K562 (cell line): Measurements from ENCODE around the gene PTPRZ1. TPM values are rescaled to one million over a fixed set of nuclear protein-coding genes. Genes with fewer than 3 reads are reported as not detected.

Experiments
- ATAC-seq: fragments of 200-7000 bp; cut with Tn5 transposase; 3 replicates; pipeline ENCODE4 v1.9.1; 2020; ENCODE audit warnings: moderate library complexity
- BruUV-seq: library from RNA; stranded (reverse); fragments of 400-500 nt; replicated peaks from 2 replicates; lab custom pipeline; 2021; lab: Mats Ljungman, UMichigan
- CTCF ChIA-PET: fragments of 300-600 bp; formaldehyde crosslinking; extraction: SDS; loops from one replicate; lab custom pipeline; 2021; ENCODE audit warnings: low intra/inter-chr PET ratio; lab: Yijun Ruan, JAX
- POLR2A ChIA-PET: fragments of 300-600, 350-650 bp; sonication (Branson Sonifier 250); formaldehyde crosslinking; extraction: SDS; loops from one replicate; lab custom pipeline; 2021; ENCODE audit warnings: antibody characterized with exemption, inconsistent platforms; lab: Yijun Ruan, JAX
- DNase-seq, 4 experiments: peaks; one replicate each; pipeline versions ENCODE4 v3.0.0 to v3.0.0-alpha.2; 2011 to 2018; ENCODE audit warnings: low spot score in 3 of 4, mixed read lengths in 3 of 4; ENCODE audit errors: extremely low read depth in 1 of 4
- FAIRE-seq: peaks from 2 replicates; lab custom pipeline; 2011; peaks lifted over from hg19 to GRCh38; lab: Jason Lieb, UNC
- H2AFZ ChIP-seq: 2 replicates; pipeline ENCODE4 v1.6.0; 2011; ENCODE audit warnings: low read depth, low read length, control low read depth, inconsistent platforms
- H3K27ac ChIP-seq: fragments of 200-600 bp; 3 replicates; pipeline ENCODE4 v1.8.0; 2011; ENCODE audit warnings: low read depth, mild to moderate bottlenecking, control low read depth, inconsistent platforms, low read length, moderate library complexity, mixed read lengths; ENCODE audit errors: extremely low read depth
- H3K27me3 ChIP-seq, 2 experiments: fragments of 300-600 bp in 1 of 2; 2 replicates in 1 of 2; 3 replicates in 1 of 2; pipeline versions ENCODE4 v1.6.0 to v1.8.0; 2011; ENCODE audit warnings: inconsistent platforms in 2 of 2, low read length in 2 of 2, mild to moderate bottlenecking in 1 of 2, mixed read lengths in 1 of 2, moderate library complexity in 1 of 2; ENCODE audit not compliant: control insufficient read depth in 2 of 2, insufficient read depth in 2 of 2
- H3K36me3 ChIP-seq: fragments of 300-600 bp; 3 replicates; pipeline ENCODE4 v1.8.0; 2011; ENCODE audit warnings: mild to moderate bottlenecking, low read length, inconsistent platforms; ENCODE audit not compliant: control insufficient read depth, insufficient read depth
- H3K4me1 ChIP-seq, 2 experiments: fragments of 200-600 bp in 1 of 2; replicated peaks in 1 of 2; 2 replicates in 1 of 2; 3 replicates in 1 of 2; pipeline versions ENCODE4 v1.5.1 to v1.8.0; 2011; ENCODE audit warnings: inconsistent platforms in 2 of 2, low read length in 2 of 2, mild to moderate bottlenecking in 1 of 2, mixed read lengths in 1 of 2, moderate library complexity in 1 of 2; ENCODE audit not compliant: control insufficient read depth in 2 of 2, insufficient read depth in 2 of 2
- H3K4me2 ChIP-seq: 2 replicates; pipeline ENCODE4 v1.6.1; 2011; ENCODE audit warnings: low read length, control low read depth, inconsistent platforms, mixed read lengths; ENCODE audit not compliant: insufficient read depth
- H3K4me3 ChIP-seq: fragments of 200-600 bp; sonication (generic), shearing (Covaris generic); 2 replicates; pipeline ENCODE4 v1.5.1; 2016; ENCODE audit warnings: control low read depth, inconsistent platforms
- H3K79me2 ChIP-seq: fragments of 200-600 bp; 3 replicates; pipeline ENCODE4 v1.8.0; 2011; ENCODE audit warnings: low read length, inconsistent platforms; ENCODE audit not compliant: control insufficient read depth, insufficient read depth
- H3K9ac ChIP-seq, 2 experiments: 2 replicates each; pipeline versions ENCODE4 v1.6.0 to v1.6.1; 2011; ENCODE audit warnings: low read depth in 2 of 2, low read length in 2 of 2, control low read depth in 1 of 2, inconsistent platforms in 1 of 2, mild to moderate bottlenecking in 1 of 2, mixed read lengths in 1 of 2; ENCODE audit not compliant: insufficient read depth in 1 of 2
- H3K9me1 ChIP-seq: one replicate; pipeline ENCODE4 v1.6.0; 2011; ENCODE audit warnings: inconsistent platforms, mild to moderate bottlenecking, low read length, moderate library complexity; ENCODE audit not compliant: control insufficient read depth, insufficient read depth
- H3K9me3 ChIP-seq: replicated peaks from 2 replicates; pipeline ENCODE4 v1.5.1; 2011; ENCODE audit warnings: low read depth, low read length, inconsistent platforms; ENCODE audit not compliant: control insufficient read depth, insufficient read depth
- H4K20me1 ChIP-seq: replicated peaks from 2 replicates; pipeline ENCODE4 v1.6.1; 2011; ENCODE audit warnings: low read length, inconsistent platforms, mixed read lengths; ENCODE audit not compliant: control insufficient read depth, insufficient read depth
- CHAMP1 ChIP-seq: fragments of 450-650 bp; IDR thresholded peaks from 2 replicates; pipeline ENCODE4 v1.6.1; 2016; ENCODE audit warnings: mild to moderate bottlenecking
- MYC ChIP-seq, 2 experiments: fragments of 250-450 bp in 1 of 2; sonication (Bioruptor Pico) in 1 of 2; IDR thresholded peaks; 2 replicates each; pipeline versions ENCODE4 v1.5.1 to v1.6.1; 2012 to 2021; ENCODE audit warnings: low read depth in 2 of 2, borderline replicate concordance in 1 of 2, improper control_type of control experiment in 1 of 2, low read length in 1 of 2, mild to moderate bottlenecking in 1 of 2, moderate library complexity in 1 of 2
- SMAD4 ChIP-seq: fragments of 250-450 bp; sonication (Bioruptor Pico); conservative IDR thresholded peaks from 2 replicates; pipeline ENCODE4 v1.8.0; 2021; ENCODE audit warnings: inconsistent platforms, mild to moderate bottlenecking, moderate library complexity
- STAT6 ChIP-seq: sonication (generic); formaldehyde crosslinking; IDR thresholded peaks from 2 replicates; pipeline ENCODE4 v1.8.1; 2023; ENCODE audit warnings: mild to moderate bottlenecking, missing genetic modification reagents
- ZC3H8 ChIP-seq: fragments of 450-650 bp; IDR thresholded peaks from 2 replicates; pipeline ENCODE4 v1.6.1; 2017
- ZNF280B ChIP-seq: fragments of 250-450 bp; sonication (Bioruptor Pico); IDR thresholded peaks from 2 replicates; pipeline ENCODE4 v1.5.1; 2021; ENCODE audit warnings: mild to moderate bottlenecking
- ZNF583 ChIP-seq: fragments of 250-450 bp; sonication (Bioruptor Pico); IDR thresholded peaks from 2 replicates; pipeline ENCODE4 v1.4.0; 2020
- WGBS: fragments of 100-300 bp; shearing (Covaris generic); methylation state at CpG from one replicate; pipeline ENCODE4 v1.1.6; 2016; ENCODE audit warnings: low coverage, mixed read lengths; ENCODE audit not compliant: insufficient coverage; ENCODE audit errors: missing lambda C conversion rate; 5-methylcytosine and 5-hydroxymethylcytosine counted together
- in situ Hi-C: fragments of 300-500 bp; cut with MboI; formaldehyde crosslinking; loops from 4 replicates; pipeline ENCODE4 v1.15.0; 2018; ENCODE audit warnings: inconsistent platforms, mixed read lengths
- intact Hi-C: fragments of 100-400 bp; cut with micrococcal nuclease; formaldehyde crosslinking; loops from 2 replicates; pipeline ENCODE4 v1.14.2; 2022
- polyA plus RNA-seq, 8 experiments: library from polyadenylated mRNA; depleted of rRNA in 4 of 8; stranded (reverse) in 5 of 8; unstranded in 3 of 8; fragments of >200 nt; fragmentation: Nextera tagmentation in 2 of 8; fragmentation: Illumina TruSeq in 1 of 8; extraction: Ambion mirVana in 2 of 8; extraction: Trizol in 1 of 8; gene quantifications; 2 replicates each; pipeline versions ENCODE4 v1.2.1 to v1.2.3, GENCODE V29; 2011 to 2014; ENCODE audit warnings: inconsistent platforms in 1 of 8, missing spikeins in 1 of 8
- total RNA-seq, 7 experiments: library from RNA; depleted of rRNA in 6 of 7; stranded (reverse); fragments of >200 nt in 6 of 7; fragmentation: Illumina TruSeq in 2 of 7; extraction: Trizol in 2 of 7; gene quantifications; 2 replicates each; pipeline versions ENCODE4 v1.2.1 to v1.2.3, GENCODE V29; 2011 to 2021; ENCODE audit warnings: low replicate concordance in 1 of 7

Gene PTPRZ1
- total and polyA plus RNA-seq, 9 of the 15 experiments (the other 6 are each of a cell fraction or from before 2014, with no cell fraction given) = 0.04 TPM; not detected in 7

GRCh38 chr7:122038134-122038533, 165.2 kb downstream of the PTPRZ1 start:
- no peak for TF ChIP-seq STAT6 (CRISPR knock-in tag)
- no peak for TF ChIP-seq CHAMP1
- no peak for TF ChIP-seq SMAD4 (CRISPR knock-in tag)
- no peak for TF ChIP-seq ZNF280B
- no peak for TF ChIP-seq ZNF583
- no peak for TF ChIP-seq MYC (IDR thresholded peaks at IDR 0.05; ENCODE audit: low read depth, low read length)
- no peak for TF ChIP-seq MYC (CRISPR knock-in tag; IDR thresholded peaks at IDR 0.05; ENCODE audit: borderline replicate concordance, low read depth)
- no peak for TF ChIP-seq ZC3H8
- intact Hi-C loops = no loop called here
- DNase-seq = no peak
- Histone ChIP-seq H4K20me1 (no peaks in the 10 kb centered on the region), H3K36me3 (no peaks in the 10 kb centered on the region), H3K27ac (no peak overlapping the region), H3K9ac (no peak overlapping the region), H3K27me3 (no peaks in the 10 kb centered on the region), H3K9me3 (no peaks in the 10 kb centered on the region), H3K79me2 (no peaks in the 10 kb centered on the region), H3K4me3 (no peak overlapping the region), H3K4me1 (no peaks in the 10 kb centered on the region), H3K4me2 (no peak overlapping the region), H2AFZ (no peak overlapping the region), H3K9me1 (no peaks in the 10 kb centered on the region)
- BruUV-seq = no TSS peak
- ChIA-PET CTCF (no interaction called here), POLR2A (interaction anchor here (0.6 kb wide), 1 partner anchor 9 kb away, joined by 5 read pairs; no protein-coding TSS in a partner anchor)
- in situ Hi-C loops = no loop called here
- WGBS = 3% methylated on average over 3 of the region's 3 CpGs
- no peak for ATAC-seq
- FAIRE-seq = no peak
